COLO829 (cell line): ENCODE data around the gene MTCP1.
A peak's percentile ranks its signal among the peaks of the same experiment; 100 is the strongest.

Experiments
- DNase-seq: peaks from one replicate; pipeline ENCODE4 v3.0.0; 2012; ENCODE audit warnings: low spot score

Gene MTCP1

GRCh38 chrX:155070975-155071693 is at the start of gene MTCP1, which contains the start of the genes BRCC3 and CMC4:
Gene MTCP1, minus strand, starts transcription at chrX:155071136. Its CDS starts 5,126 bp downstream, at chrX:155066010.
Gene BRCC3, plus strand, starts transcription at chrX:155071508. Its CDS starts 20 bp downstream, at chrX:155071528.
Gene CMC4, minus strand, starts transcription at chrX:155071136. Its CDS starts 7,113 bp downstream, at chrX:155064023.
- peak; percentile 84 for DNase-seq

GRCh38 chrX:155115174-155115819 is 44.4 kb upstream of the MTCP1 start:
- no peak for DNase-seq

- no peak for DNase-seq
These were observed 42.2 kb upstream of the MTCP1 start for GRCh38 chrX:155113097-155113496.

- no peak for DNase-seq
These were observed 41.2 kb upstream of the MTCP1 start for GRCh38 chrX:155112171-155112570.

- DNase-seq = no peak
These were observed 37.5 kb upstream of the MTCP1 start for GRCh38 chrX:155108427-155108826.

- DNase-seq = no peak
These were observed 35.0 kb upstream of the MTCP1 start for GRCh38 chrX:155105919-155106318.

- DNase-seq = peak; percentile 15
These were observed 23.6 kb upstream of the MTCP1 start for GRCh38 chrX:155094468-155095061.

- DNase-seq = no peak
These were observed 16.2 kb upstream of the MTCP1 start for GRCh38 chrX:155086961-155087735.

GRCh38 chrX:155086202-155086840 is 15.4 kb upstream of the MTCP1 start:
- no peak for DNase-seq

- no peak for DNase-seq
These were observed 851 bp upstream of the MTCP1 start for GRCh38 chrX:155071694-155072280.

- DNase-seq = no peak
These were observed 317 bp downstream of the MTCP1 start for GRCh38 chrX:155070663-155070974.

GRCh38 chrX:155070038-155070437 is 898 bp downstream of the MTCP1 start:
- DNase-seq = no peak

- DNase-seq = no peak
These were observed 1.5 kb downstream of the MTCP1 start for GRCh38 chrX:155069414-155069813.

- peak; percentile 54 for DNase-seq
These were observed 2.8 kb downstream of the MTCP1 start for GRCh38 chrX:155068165-155068564.

GRCh38 chrX:155065035-155065734 is 5.8 kb downstream of the MTCP1 start:
- no peak for DNase-seq

- DNase-seq = no peak
These were observed 9.2 kb downstream of the MTCP1 start for GRCh38 chrX:155061760-155062159.

- peak; percentile 74 for DNase-seq
These were observed 13.8 kb downstream of the MTCP1 start for GRCh38 chrX:155056877-155057792.

- DNase-seq = no peak
These were observed 14.5 kb downstream of the MTCP1 start for GRCh38 chrX:155056471-155056870.

- no peak for DNase-seq
These were observed 15.4 kb downstream of the MTCP1 start for GRCh38 chrX:155055494-155055893.

GRCh38 chrX:155054255-155054654 is 16.7 kb downstream of the MTCP1 start:
- DNase-seq = no peak
